HTERT RPE-1 (cell line): ENCODE measurements around the gene GGCX.

ENCODE experiments used
- in situ Hi-C: fragments of 300-500 bp; cut with MboI; formaldehyde crosslinking; loops from 4 replicates; pipeline ENCODE4 v1.14.3; 2020; ENCODE audit warnings: low sequenced_read_pairs

GGCX gene

GRCh38 chr2:85522090-85522647, 39.1 kb downstream of the GGCX start:
- in situ Hi-C loops: no loop called here

DNA sequence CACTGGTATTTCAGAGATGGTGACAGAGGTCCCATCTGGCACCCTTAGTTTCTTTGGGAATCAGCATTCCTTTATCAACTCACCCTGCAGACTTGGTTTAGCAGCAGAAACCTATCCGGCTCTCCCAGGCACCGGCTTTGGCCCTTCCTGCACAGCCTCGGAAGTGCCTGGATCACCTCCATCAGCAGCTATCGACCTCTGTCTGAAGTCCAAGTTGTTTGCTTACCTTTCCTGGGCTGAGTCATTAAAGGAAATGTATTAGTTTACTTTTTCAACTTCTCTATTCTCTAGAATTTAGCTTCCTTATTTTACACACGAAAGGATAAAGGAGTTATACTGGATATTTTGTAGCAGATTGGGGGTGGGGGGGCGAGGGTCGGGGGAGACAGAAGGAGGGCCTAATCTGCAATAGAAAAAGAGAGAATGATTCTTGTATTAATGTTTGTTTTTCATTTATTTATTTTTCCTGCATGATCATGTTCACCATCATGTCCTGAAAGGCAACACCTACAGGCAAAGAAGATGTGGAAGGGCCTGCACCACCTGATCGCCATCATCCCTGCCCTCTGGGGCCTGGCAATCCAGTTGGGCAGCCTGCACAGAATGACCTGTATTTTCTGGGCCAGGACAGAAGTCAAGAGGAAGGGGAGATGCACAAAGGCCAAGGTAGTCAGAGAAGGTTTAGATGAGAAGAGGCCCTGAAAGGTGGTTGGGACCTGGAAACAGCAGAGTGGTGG, 44.5 kb downstream of the GGCX start:
- in situ Hi-C loops: no loop called here

- in situ Hi-C loops: no loop called here
Observed at GRCh38 chr2:85514323-85514722, 47.0 kb downstream of the GGCX start.

- in situ Hi-C loops: no loop called here
Observed at GRCh38 chr2:85511008-85511811, 50.1 kb downstream of the GGCX start.

DNA sequence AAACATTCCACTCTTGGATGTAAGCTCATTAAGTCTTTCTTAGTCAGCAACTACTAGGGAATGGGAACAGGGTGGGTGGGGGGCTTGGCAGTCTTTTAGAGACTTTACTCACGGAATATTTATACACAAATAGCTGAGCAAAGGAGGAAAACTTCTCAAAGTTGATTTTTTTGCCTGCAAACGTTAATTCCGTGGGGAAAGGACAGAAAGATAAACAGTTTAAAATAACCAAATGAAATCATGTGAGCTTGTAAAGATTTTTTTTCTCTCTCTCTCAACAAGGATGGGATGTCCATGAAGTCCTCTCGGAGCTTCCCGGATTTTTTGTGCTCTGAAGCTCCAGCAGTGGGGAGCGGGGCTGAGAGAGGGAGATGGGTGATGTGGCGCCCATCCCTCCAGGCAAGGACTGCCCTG, 54.5 kb downstream of the GGCX start:
- in situ Hi-C loops: no loop called here

DNA sequence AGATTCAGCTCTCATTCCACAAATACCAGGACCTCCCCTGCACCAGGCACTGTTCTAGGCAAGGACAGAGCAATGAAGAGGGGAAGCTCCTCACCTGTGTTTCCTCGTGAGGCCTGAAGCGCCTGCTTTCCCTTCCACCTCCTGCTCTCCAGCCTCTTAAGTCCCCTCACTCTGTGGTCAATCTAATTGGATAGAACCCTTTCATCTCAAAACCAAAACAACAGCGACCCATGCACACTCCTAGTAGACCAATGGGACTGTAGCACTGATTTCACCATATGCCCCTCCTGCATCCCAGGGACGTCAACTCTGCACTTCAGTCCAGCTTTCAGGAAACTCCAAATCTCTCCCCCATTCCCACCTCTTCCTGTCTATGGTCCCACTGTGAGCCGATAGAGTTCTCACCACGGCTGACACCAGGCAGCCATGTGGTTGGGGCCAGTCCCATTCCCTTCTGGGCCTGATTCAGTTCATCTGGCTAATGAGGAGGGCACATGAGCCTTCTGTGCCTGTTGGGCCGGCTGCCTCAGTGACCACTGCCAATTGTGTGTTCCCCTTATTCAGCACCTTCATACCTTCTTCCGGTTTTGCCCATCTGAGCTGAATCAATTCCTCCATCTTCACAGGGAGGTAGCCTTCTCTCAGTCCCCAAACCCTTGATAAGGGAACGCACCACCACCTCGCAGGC, 55.6 kb downstream of the GGCX start:
- in situ Hi-C loops: no loop called here

DNA sequence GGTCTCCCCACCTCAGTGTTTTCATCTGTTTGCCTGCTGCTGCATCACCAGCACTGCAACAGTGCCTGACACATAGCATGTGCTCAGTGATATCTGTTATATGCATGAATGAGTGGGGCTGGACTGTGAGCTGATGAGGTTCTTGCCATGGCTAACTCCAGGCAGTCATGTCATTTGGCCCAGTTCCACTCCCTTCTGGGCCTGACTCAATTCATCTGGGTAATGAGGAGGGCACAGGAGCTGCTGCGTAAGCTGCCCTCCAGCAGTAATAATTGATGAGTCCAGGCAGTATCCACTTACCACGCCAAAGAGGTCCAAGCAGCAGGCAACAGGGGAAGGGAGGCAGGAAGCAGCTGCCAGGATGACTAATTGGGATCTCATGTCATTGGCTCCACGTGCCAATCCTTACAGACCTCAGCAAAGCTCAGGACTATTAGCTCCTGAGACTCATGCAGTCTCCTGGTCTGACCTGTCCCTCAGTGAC, 56.5 kb downstream of the GGCX start:
- in situ Hi-C loops: no loop called here

DNA sequence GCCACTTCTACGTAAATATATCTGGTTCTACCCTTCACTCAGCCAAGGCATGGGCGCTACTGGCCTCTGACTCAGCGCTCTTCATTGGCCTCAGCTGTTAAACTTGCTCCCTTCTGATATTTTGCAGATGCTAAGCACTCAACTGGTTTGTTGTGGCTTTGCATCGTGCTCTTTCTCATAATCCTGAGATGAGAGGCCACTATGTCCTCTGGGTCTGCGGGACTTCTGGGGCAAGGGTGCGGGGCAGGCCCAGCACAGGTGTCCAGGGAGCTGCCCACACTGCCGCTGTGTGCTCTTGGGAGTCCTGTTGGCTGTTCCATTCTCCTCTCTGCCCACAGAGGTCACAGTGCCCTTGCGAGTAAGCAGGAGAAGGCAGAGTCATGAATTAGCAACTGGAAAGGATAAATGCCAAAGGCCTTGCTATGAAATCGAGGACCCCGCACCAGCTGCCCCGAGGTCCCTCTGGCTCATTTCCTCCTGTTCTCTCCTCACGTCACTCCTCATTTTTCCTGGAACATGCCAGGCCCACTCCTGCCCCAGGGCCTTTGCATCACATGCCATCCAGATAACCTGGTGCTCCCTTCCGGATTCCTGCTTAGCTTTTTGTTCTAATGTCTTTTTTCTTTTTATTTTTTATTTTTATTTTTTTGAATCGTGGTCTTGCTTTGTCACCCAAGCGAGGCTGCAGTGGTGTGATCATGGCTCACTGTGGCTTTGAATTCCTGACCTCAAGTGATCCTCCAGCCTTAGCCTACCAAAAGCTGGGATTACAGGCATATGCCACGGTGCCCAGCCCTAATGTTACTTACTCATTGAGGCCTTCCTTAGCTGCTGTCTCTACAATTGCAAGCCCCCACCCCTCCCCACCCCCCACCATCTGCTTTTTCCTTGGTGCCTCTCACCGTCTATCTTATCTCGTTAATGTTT, 57.2 kb downstream of the GGCX start:
- in situ Hi-C loops: no loop called here

DNA sequence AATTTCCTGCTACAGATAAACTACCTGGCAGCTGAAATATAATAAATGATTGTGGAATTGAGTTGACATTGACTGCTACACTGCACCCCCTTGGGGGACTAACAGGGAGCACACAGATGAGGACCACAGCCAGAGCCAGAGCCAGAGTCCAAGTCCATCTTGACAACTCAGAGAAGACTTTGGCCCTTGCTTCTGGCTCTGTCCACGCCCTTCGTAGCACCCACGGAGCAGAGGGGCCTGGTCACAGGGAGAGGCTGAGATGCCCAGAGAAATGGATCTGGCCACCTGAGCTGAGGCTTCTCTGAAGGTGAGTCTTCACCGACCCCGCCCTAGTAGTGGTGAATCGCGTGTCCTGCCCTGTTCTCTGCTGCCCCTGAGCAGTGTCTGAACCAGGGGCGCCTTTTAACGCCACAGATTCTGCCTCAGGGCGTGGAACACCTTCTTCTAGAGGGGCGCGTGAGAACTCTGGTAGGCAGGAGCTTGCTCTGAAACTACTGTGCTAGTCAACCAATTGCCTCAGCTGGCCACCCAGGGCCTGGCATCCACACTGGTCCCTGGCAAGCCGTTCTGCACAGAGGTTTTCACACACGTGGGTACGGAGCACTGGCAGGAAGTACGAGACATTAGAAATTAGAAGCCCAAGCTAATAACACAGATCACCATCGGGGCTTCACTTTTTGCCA, 58.0 kb downstream of the GGCX start:
- in situ Hi-C loops: no loop called here

DNA sequence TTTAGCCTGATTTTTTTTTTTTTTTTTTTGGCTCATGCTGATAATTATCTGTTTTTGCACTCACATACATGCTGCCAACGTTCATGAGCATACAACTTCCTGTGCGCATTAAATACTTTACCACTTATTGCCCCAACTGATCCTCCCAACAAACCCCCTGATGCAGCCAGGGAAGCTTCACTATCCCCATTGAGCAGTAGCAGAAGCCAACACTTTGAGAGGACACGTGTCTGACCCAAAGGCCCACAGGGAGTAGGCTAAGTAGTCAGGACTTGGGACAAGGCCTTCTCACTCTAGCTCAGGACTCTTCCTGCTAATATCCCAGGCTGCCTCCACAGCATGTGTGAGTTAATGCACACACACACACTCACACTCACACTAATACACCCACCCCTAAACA, 58.6 kb downstream of the GGCX start:
- in situ Hi-C loops: no loop called here

DNA sequence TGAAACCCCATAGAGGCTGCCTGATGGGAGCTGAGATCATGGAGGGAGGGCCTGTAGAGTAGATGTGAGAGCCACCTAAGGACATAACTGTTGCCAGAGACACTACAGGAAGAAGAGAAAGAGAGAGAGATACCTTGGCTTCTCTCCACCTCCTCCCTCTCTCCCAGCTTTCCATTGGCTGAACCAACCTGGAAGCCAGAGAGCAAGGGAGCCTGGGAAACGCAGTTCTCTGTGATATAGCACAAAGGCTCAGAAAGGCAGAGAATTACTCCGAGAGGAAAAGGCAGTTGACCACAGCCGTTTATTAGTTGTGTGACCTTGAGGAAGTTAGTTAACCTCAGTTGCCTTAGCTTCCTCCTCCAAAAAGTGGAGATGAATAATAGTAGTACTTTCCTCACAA, 60.0 kb downstream of the GGCX start:
- in situ Hi-C loops: no loop called here

- in situ Hi-C loops: no loop called here
Observed at GRCh38 chr2:85497944-85498630, 63.2 kb downstream of the GGCX start.

DNA sequence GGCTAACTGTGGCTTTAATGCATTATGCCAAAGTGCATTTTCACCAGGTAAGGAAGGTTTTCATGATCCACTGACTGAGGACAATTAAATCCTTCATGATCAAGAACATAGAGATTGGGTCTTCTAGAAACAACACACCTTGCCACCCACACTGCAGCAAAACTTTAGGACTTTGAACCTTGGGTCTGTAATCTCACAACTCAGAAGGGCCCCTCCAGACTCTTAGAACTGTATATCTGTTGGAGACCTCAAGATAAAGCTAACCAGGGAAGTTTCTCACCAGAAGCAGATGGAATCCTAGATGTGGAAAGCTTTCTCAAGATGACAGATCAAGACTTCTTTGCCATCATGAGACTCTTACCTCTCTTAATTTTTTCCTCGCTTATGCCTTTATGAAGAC, 64.9 kb downstream of the GGCX start:
- in situ Hi-C loops: no loop called here
